Astrocyte (in vitro differentiated cells and primary cell): Measurements from ENCODE around the gene GTF3A.

Source experiments
- CTCF ChIP-seq: IDR thresholded peaks from 2 replicates; pipeline ENCODE4 v1.5.1; 2011; ENCODE audit warnings: low read depth, mild to moderate bottlenecking, inconsistent platforms, low read length, moderate library complexity; ENCODE audit not compliant: insufficient read depth
- EZH2 ChIP-seq: IDR thresholded peaks from 2 replicates; pipeline ENCODE4 v1.6.1; 2012; ENCODE audit warnings: mild to moderate bottlenecking, low read length, inconsistent platforms; ENCODE audit not compliant: insufficient read depth

- TF ChIP-seq CTCF: no peak
- TF ChIP-seq EZH2: no peak
Measured at GRCh38 chr13:27389891-27390290, 34.5 kb upstream of the GTF3A start.
